ENCODE data around the gene GFRA1. TPM values are rescaled to one million over a fixed set of nuclear protein-coding genes. Genes with fewer than 3 reads are reported as not detected.
A peak's percentile ranks its signal among the peaks of the same experiment; 100 is the strongest.

The GFRA1 gene
- total RNA-seq, 1 donor from 2014 or later, result 44.1 TPM

DNA sequence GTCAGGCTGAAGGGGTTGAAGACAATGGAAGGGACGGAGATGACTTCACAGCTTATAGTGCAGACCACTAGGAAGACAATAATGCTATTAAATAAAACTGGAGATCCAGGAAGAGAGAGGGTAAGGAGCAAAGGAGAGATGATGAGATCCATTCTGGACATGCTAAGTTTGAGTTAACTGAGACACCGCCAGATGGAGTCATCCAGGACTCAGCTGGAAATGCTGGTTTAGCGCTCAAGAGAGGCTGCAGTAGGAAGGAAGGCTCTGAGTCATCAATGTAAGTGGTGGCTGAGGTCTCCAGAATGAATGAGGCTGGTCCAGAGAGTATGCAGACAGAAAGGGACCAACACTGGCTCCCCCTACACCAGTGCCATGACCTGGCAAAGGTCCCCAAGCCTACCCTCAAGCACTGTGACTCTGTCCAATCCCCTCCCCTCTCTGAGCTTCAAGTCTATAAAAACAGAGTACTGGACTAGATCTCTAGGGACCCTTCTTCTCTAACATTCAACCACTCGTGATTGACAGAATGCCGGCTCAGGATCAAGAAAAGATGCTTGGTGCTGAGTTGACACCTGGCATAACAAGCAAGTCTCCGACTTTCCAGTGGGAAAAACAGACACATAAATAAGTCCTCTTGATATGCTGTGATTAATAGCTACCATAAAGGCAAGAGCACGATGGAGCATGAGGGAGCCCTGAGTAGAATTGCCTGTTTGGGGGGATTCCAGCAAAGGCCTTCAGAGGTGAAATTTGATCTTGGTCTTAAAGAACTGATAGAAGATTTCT is 8.9 kb downstream of the GFRA1 start:
- H3K27ac Mint-ChIP-seq (ENCODE audit: unreplicated experiment), result no peak overlapping the region
- peaks cover 9% of the 10 kb centered on the region for H3K4me1 Mint-ChIP-seq (ENCODE audit: unreplicated experiment)
- H3K27me3 Mint-ChIP-seq (ENCODE audit: unreplicated experiment), result no peaks in the 10 kb centered on the region
- H3K9me3 Mint-ChIP-seq (ENCODE audit: unreplicated experiment), result no peaks in the 10 kb centered on the region
- no peak for DNase-seq (ENCODE audit: extremely low spot score, unreplicated experiment)
- no peaks in the 10 kb centered on the region for H3K36me3 Mint-ChIP-seq (ENCODE audit: unreplicated experiment)
- TF ChIP-seq, protein P1, sequence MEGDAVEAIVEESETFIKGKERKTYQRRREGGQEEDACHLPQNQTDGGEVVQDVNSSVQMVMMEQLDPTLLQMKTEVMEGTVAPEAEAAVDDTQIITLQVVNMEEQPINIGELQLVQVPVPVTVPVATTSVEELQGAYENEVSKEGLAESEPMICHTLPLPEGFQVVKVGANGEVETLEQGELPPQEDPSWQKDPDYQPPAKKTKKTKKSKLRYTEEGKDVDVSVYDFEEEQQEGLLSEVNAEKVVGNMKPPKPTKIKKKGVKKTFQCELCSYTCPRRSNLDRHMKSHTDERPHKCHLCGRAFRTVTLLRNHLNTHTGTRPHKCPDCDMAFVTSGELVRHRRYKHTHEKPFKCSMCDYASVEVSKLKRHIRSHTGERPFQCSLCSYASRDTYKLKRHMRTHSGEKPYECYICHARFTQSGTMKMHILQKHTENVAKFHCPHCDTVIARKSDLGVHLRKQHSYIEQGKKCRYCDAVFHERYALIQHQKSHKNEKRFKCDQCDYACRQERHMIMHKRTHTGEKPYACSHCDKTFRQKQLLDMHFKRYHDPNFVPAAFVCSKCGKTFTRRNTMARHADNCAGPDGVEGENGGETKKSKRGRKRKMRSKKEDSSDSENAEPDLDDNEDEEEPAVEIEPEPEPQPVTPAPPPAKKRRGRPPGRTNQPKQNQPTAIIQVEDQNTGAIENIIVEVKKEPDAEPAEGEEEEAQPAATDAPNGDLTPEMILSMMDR (IDR thresholded peaks at IDR 0.05), result no peak
- no peak overlapping the region for H3K4me3 Mint-ChIP-seq (ENCODE audit: unreplicated experiment)

DNA sequence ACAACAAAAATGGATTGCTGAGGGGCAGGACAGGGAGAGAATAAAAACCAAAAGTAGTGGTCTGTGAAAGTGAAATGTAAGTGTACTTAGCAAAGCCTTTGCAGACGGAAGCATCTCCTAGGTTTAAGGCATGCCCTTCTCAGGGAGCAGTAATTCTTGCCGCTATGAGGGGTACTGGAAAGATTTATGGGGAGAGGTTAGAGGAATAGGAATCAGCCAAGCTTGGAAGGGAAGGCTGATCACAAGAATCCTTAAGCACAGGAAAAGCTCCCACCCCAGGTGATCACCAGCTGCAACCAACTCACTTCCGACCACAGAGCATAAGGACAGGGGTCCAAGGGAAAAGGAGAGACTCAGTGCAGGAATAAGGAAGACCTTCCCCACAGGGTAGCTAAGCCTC is 10.3 kb downstream of the GFRA1 start:
- TF ChIP-seq, protein P1 (IDR thresholded peaks at IDR 0.05), result no peak
- Mint-ChIP-seq H3K9me3 (ENCODE audit: unreplicated experiment) (no peaks in the 10 kb centered on the region), H3K27ac (ENCODE audit: unreplicated experiment) (no peak overlapping the region), H3K4me1 (ENCODE audit: unreplicated experiment) (peaks cover 10% of the 10 kb centered on the region), H3K36me3 (ENCODE audit: unreplicated experiment) (no peaks in the 10 kb centered on the region), H3K4me3 (ENCODE audit: unreplicated experiment) (no peak overlapping the region), H3K27me3 (ENCODE audit: unreplicated experiment) (no peaks in the 10 kb centered on the region)
- DNase-seq (ENCODE audit: extremely low spot score, unreplicated experiment), result no peak

DNA sequence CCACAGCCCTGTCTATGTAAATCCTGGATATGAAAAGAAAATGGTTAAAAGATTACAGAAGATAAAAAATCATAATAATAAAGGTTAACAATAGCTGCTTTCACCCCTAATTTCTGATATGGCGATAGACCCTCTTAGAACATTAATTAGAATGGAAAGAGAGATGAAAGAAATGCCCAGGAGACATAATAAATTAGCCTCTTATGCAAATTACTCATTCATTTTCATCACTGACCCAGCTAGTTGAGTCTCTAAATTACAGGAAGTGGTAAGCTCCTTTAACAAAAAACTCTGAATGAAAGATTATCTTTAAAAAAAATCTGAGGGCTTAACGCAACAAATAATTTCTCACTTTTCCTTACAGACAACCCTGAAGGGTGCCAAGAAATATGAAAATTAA is 12.4 kb downstream of the GFRA1 start:
- H3K9me3 Mint-ChIP-seq (ENCODE audit: unreplicated experiment), result no peaks in the 10 kb centered on the region
- TF ChIP-seq, protein P1 (IDR thresholded peaks at IDR 0.05), result no peak
- H3K27me3 Mint-ChIP-seq (ENCODE audit: unreplicated experiment), result no peaks in the 10 kb centered on the region
- DNase-seq (ENCODE audit: extremely low spot score, unreplicated experiment), result no peak
- peaks cover 17% of the 10 kb centered on the region for H3K4me1 Mint-ChIP-seq (ENCODE audit: unreplicated experiment)
- H3K4me3 Mint-ChIP-seq (ENCODE audit: unreplicated experiment), result no peak overlapping the region
- no peak overlapping the region for H3K27ac Mint-ChIP-seq (ENCODE audit: unreplicated experiment)
- H3K36me3 Mint-ChIP-seq (ENCODE audit: unreplicated experiment), result no peaks in the 10 kb centered on the region

DNA sequence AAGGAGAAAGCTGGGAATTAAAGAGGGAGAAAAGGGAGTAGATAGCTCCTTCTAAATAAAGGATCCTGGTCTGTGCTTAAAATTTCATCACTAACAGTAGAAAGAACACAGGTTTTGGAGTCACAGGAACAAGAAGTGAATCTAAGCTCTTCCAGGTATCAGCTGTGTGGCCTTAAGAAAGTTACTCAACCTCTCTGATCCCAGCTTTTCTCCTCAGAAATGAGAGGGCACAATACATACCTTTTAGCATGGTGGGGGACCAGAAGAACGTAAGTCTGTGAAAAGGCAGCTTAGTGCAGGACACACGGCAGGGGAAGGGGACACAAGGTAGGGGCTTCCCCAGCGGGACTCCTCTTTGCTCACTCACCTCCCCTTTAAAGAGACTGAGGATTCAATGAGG is 13.4 kb downstream of the GFRA1 start:
- H3K4me1 Mint-ChIP-seq (ENCODE audit: unreplicated experiment), result peaks cover 27% of the 10 kb centered on the region
- H3K36me3 Mint-ChIP-seq (ENCODE audit: unreplicated experiment), result no peaks in the 10 kb centered on the region
- TF ChIP-seq, protein P1 (IDR thresholded peaks at IDR 0.05), result no peak
- no peak overlapping the region for H3K4me3 Mint-ChIP-seq (ENCODE audit: unreplicated experiment)
- no peak overlapping the region for H3K27ac Mint-ChIP-seq (ENCODE audit: unreplicated experiment)
- no peak for DNase-seq (ENCODE audit: extremely low spot score, unreplicated experiment)
- no peaks in the 10 kb centered on the region for H3K9me3 Mint-ChIP-seq (ENCODE audit: unreplicated experiment)
- no peaks in the 10 kb centered on the region for H3K27me3 Mint-ChIP-seq (ENCODE audit: unreplicated experiment)

DNA sequence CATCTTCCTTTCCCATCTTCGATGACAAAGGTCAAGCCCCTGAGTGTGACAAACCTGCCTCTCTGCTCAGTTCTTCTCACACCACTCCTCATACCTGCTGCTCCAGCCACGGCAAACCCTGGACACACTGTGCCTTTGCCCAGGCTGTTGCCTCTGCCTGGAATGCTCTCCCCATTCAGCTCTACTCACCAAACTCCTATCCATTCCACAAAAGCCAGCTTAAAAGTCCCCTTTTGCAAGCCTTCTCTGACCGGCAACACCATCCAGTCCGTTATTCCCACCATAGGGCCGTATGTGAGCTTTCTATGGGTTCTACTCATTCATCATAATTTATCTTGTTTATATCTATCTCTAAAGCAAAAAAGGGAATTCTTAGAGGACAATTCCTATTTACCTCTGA is 15.2 kb downstream of the GFRA1 start:
- Mint-ChIP-seq H3K9me3 (ENCODE audit: unreplicated experiment) (no peaks in the 10 kb centered on the region), H3K27me3 (ENCODE audit: unreplicated experiment) (no peaks in the 10 kb centered on the region), H3K4me1 (ENCODE audit: unreplicated experiment) (peaks cover 45% of the 10 kb centered on the region), H3K4me3 (ENCODE audit: unreplicated experiment) (no peak overlapping the region), H3K36me3 (ENCODE audit: unreplicated experiment) (no peaks in the 10 kb centered on the region), H3K27ac (ENCODE audit: unreplicated experiment) (peak overlapping the region; percentile 57)
- TF ChIP-seq, protein P1 (IDR thresholded peaks at IDR 0.05), result no peak
- DNase-seq (ENCODE audit: extremely low spot score, unreplicated experiment), result no peak

Data from osteocyte (in vitro differentiated cells).